Measurements from ENCODE around the gene CFI.

DNA sequence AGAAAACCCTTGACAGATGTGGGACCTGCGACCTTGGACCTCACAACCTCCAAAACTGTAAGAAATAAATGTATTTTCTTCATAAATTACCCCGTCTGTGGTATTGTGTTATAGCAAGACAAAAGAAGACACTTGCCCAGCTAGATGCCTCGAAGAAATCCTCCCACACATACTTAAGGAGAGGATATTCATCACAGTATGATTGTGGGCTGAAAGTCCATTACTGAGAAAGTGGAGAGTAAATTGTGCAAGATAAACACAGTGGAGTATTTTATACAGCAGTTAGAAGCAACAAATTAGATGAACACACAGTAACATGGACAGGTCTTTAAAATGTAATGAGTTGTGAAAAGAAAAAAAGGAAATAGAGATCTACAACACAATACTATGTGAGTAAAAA is 46.1 kb downstream of the CFI start:
- TF ChIP-seq, protein P1, sequence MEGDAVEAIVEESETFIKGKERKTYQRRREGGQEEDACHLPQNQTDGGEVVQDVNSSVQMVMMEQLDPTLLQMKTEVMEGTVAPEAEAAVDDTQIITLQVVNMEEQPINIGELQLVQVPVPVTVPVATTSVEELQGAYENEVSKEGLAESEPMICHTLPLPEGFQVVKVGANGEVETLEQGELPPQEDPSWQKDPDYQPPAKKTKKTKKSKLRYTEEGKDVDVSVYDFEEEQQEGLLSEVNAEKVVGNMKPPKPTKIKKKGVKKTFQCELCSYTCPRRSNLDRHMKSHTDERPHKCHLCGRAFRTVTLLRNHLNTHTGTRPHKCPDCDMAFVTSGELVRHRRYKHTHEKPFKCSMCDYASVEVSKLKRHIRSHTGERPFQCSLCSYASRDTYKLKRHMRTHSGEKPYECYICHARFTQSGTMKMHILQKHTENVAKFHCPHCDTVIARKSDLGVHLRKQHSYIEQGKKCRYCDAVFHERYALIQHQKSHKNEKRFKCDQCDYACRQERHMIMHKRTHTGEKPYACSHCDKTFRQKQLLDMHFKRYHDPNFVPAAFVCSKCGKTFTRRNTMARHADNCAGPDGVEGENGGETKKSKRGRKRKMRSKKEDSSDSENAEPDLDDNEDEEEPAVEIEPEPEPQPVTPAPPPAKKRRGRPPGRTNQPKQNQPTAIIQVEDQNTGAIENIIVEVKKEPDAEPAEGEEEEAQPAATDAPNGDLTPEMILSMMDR (IDR thresholded peaks at IDR 0.05) = no peak
- no peak for TF ChIP-seq POLR2A (IDR thresholded peaks at IDR 0.05)
